Measurements from ENCODE around the gene ZNF444. TPM values are rescaled to one million over a fixed set of nuclear protein-coding genes. Genes with fewer than 3 reads are reported as not detected.

ZNF444 gene
- total RNA-seq, 1 experiment from 2014 or later = 84.0 TPM

DNA sequence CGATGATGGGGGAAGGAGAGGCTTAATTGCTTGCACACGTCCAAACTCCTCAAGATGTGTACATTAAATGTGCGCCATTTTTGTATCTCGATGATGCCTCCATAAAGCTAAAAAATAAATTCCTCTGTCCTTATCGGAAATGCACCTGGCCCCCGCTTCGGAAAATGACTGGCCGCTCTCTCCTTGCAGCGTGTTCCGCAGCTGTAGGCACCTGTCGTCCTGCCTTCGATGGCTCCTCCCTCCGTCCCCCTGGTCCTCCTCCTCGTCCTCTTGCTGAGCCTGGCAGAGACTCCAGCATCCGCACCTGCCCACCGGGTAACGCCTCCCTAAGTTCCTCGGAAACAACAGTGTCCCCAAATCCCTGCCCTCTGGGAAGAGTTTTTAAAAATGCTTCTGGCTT, 35.8 kb downstream of the ZNF444 start:
- no peak overlapping the region for H3K27ac Mint-ChIP-seq
- no peak overlapping the region for H3K4me3 Mint-ChIP-seq
- no peaks in the 10 kb centered on the region for H3K9me3 Mint-ChIP-seq
- H3K36me3 Mint-ChIP-seq = no peaks in the 10 kb centered on the region
- ChIA-PET CTCF (interaction anchor here (1.0 to 2.3 kb wide), 4 partner anchors 22 to 96 kb away, joined by 4 to 7 read pairs (median 4); no protein-coding TSS in a partner anchor), POLR2A (no interaction called here)
- TF ChIP-seq EMX1 (CRISPR knock-in tag; IDR thresholded peaks at IDR 0.05) (no peak), IRF2 (CRISPR knock-in tag; IDR thresholded peaks at IDR 0.05; ENCODE audit: borderline replicate concordance, low read depth) (no peak), NFATC4 (CRISPR knock-in tag; IDR thresholded peaks at IDR 0.05) (no peak), ETV6 (CRISPR knock-in tag; IDR thresholded peaks at IDR 0.05) (no peak), ZNF263 (CRISPR knock-in tag; IDR thresholded peaks at IDR 0.05; ENCODE audit: low read depth) (no peak), ZNF232 (CRISPR knock-in tag; IDR thresholded peaks at IDR 0.05) (no peak), ZNF121 (CRISPR knock-in tag; IDR thresholded peaks at IDR 0.05) (no peak), ESRRA (CRISPR knock-in tag; IDR thresholded peaks at IDR 0.05; ENCODE audit: borderline replicate concordance) (no peak)
- TF ChIP-seq, protein P1, sequence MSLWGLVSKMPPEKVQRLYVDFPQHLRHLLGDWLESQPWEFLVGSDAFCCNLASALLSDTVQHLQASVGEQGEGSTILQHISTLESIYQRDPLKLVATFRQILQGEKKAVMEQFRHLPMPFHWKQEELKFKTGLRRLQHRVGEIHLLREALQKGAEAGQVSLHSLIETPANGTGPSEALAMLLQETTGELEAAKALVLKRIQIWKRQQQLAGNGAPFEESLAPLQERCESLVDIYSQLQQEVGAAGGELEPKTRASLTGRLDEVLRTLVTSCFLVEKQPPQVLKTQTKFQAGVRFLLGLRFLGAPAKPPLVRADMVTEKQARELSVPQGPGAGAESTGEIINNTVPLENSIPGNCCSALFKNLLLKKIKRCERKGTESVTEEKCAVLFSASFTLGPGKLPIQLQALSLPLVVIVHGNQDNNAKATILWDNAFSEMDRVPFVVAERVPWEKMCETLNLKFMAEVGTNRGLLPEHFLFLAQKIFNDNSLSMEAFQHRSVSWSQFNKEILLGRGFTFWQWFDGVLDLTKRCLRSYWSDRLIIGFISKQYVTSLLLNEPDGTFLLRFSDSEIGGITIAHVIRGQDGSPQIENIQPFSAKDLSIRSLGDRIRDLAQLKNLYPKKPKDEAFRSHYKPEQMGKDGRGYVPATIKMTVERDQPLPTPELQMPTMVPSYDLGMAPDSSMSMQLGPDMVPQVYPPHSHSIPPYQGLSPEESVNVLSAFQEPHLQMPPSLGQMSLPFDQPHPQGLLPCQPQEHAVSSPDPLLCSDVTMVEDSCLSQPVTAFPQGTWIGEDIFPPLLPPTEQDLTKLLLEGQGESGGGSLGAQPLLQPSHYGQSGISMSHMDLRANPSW (CRISPR knock-in tag; conservative IDR thresholded peaks at IDR 0.05; ENCODE audit: low read depth) = no peak
- TF ChIP-seq, protein P2, sequence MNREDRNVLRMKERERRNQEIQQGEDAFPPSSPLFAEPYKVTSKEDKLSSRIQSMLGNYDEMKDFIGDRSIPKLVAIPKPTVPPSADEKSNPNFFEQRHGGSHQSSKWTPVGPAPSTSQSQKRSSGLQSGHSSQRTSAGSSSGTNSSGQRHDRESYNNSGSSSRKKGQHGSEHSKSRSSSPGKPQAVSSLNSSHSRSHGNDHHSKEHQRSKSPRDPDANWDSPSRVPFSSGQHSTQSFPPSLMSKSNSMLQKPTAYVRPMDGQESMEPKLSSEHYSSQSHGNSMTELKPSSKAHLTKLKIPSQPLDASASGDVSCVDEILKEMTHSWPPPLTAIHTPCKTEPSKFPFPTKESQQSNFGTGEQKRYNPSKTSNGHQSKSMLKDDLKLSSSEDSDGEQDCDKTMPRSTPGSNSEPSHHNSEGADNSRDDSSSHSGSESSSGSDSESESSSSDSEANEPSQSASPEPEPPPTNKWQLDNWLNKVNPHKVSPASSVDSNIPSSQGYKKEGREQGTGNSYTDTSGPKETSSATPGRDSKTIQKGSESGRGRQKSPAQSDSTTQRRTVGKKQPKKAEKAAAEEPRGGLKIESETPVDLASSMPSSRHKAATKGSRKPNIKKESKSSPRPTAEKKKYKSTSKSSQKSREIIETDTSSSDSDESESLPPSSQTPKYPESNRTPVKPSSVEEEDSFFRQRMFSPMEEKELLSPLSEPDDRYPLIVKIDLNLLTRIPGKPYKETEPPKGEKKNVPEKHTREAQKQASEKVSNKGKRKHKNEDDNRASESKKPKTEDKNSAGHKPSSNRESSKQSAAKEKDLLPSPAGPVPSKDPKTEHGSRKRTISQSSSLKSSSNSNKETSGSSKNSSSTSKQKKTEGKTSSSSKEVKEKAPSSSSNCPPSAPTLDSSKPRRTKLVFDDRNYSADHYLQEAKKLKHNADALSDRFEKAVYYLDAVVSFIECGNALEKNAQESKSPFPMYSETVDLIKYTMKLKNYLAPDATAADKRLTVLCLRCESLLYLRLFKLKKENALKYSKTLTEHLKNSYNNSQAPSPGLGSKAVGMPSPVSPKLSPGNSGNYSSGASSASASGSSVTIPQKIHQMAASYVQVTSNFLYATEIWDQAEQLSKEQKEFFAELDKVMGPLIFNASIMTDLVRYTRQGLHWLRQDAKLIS (CRISPR knock-in tag; IDR thresholded peaks at IDR 0.05; ENCODE audit: borderline replicate concordance) = no peak
- TF ChIP-seq, protein P3, sequence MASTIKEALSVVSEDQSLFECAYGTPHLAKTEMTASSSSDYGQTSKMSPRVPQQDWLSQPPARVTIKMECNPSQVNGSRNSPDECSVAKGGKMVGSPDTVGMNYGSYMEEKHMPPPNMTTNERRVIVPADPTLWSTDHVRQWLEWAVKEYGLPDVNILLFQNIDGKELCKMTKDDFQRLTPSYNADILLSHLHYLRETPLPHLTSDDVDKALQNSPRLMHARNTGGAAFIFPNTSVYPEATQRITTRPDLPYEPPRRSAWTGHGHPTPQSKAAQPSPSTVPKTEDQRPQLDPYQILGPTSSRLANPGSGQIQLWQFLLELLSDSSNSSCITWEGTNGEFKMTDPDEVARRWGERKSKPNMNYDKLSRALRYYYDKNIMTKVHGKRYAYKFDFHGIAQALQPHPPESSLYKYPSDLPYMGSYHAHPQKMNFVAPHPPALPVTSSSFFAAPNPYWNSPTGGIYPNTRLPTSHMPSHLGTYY (CRISPR knock-in tag; IDR thresholded peaks at IDR 0.05) = no peak
- TF ChIP-seq, protein P4, sequence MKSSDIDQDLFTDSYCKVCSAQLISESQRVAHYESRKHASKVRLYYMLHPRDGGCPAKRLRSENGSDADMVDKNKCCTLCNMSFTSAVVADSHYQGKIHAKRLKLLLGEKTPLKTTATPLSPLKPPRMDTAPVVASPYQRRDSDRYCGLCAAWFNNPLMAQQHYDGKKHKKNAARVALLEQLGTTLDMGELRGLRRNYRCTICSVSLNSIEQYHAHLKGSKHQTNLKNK (CRISPR knock-in tag; IDR thresholded peaks at IDR 0.05) = no peak
- TF ChIP-seq, protein P5, sequence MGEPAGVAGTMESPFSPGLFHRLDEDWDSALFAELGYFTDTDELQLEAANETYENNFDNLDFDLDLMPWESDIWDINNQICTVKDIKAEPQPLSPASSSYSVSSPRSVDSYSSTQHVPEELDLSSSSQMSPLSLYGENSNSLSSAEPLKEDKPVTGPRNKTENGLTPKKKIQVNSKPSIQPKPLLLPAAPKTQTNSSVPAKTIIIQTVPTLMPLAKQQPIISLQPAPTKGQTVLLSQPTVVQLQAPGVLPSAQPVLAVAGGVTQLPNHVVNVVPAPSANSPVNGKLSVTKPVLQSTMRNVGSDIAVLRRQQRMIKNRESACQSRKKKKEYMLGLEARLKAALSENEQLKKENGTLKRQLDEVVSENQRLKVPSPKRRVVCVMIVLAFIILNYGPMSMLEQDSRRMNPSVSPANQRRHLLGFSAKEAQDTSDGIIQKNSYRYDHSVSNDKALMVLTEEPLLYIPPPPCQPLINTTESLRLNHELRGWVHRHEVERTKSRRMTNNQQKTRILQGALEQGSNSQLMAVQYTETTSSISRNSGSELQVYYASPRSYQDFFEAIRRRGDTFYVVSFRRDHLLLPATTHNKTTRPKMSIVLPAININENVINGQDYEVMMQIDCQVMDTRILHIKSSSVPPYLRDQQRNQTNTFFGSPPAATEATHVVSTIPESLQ (CRISPR knock-in tag; IDR thresholded peaks at IDR 0.05) = no peak
- TF ChIP-seq, protein P6, sequence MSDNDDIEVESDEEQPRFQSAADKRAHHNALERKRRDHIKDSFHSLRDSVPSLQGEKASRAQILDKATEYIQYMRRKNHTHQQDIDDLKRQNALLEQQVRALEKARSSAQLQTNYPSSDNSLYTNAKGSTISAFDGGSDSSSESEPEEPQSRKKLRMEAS (CRISPR knock-in tag; IDR thresholded peaks at IDR 0.05) = no peak
- ATAC-seq = no peak
- H3K27me3 Mint-ChIP-seq (ENCODE audit: low read depth) = peaks cover 2% of the 10 kb centered on the region; the same call in 1 of the 2 replicates
- H3K4me1 Mint-ChIP-seq = peaks cover 4% of the 10 kb centered on the region; the same call in 1 of the 2 replicates
- DNase-seq (ENCODE audit: low spot score) = no peak
